Measurements from ENCODE around the gene TMC4.
"Not testable (repeated sequence)": the region's sequence is repeated elsewhere in the genome, so short reads cannot be mapped to it uniquely, and the experiment has no call there.

TMC4 gene

GRCh38 chr19:54172471-54173358 lies at the start of gene TMC4:
Gene TMC4 (minus strand): TSS chr19:54173160. CDS start chr19:54173117, 43 bp downstream.
- DNase-seq, result no peak

DNA sequence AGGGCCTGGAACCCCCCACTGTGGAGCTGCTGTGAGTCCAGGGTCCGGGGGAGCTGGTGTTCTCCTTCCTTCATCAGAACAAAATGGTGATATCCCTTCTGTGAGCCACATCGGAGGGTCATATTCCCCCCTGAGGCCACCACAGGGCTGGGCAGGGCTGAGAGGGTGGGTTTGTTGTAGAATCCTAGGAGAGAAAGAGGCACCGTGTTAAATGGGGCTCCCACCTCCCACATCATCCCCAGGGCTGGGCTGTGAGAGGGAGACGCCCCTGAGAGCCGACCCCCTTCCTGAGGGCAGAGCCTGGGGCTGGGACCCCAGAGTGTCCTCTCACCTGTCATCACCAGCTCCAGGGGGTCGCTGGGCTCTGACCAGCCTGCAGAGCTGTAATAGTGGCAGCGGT lies 49.0 kb upstream of the TMC4 start:
- not testable (repeated sequence) for DNase-seq

DNA sequence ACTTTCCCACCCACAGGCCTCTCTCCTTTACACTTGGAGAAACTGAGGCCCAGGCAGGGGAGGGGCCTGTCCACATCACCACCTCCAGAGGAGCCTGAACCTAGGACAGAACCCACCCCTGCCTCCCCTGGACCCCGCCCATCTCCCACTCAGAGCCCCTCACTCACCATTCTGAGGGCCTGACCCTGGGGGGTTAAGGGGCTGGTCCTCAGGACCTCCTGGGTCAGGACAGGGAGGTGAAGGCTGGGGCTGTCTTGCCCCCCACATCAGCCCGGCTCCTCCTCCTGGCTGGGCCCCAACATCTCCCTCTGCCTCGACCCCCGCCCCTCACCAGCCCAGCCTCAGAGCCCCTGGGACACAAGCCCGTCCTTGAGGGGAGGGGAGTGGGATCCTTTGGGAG lies 46.7 kb upstream of the TMC4 start:
- not testable (repeated sequence) for DNase-seq

GRCh38 chr19:54218960-54219661 lies 46.2 kb upstream of the TMC4 start:
- DNase-seq, result no peak

- no peak for DNase-seq
Measured at GRCh38 chr19:54218259-54218658, 45.3 kb upstream of the TMC4 start.

- not testable (repeated sequence) for DNase-seq
Measured at GRCh38 chr19:54217517-54218247, 44.7 kb upstream of the TMC4 start.

DNA sequence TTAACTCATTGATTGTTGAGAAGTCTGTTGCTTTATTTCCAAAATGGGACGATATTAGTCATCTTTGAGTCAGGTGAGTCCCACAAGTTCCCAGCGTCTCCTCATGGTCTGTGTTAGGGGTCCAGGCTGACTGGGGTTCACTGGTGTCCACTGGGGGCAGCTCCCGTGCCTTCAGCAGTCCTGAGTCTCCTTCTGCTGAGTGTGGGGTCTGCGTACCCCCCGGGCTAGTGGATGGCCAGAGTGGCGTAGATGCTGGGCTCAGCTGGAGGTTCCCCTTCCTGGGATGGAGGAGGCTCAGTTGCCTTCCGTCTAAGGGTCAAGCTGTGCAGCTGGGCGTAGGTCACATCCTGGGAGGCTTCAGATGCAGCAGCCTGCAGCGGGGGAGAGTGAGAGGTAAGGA lies 43.9 kb upstream of the TMC4 start:
- no peak for DNase-seq

GRCh38 chr19:54214734-54215133 lies 41.8 kb upstream of the TMC4 start:
- DNase-seq, result not testable (repeated sequence)

GRCh38 chr19:54214217-54214616 lies 41.3 kb upstream of the TMC4 start:
- not testable (repeated sequence) for DNase-seq

DNA sequence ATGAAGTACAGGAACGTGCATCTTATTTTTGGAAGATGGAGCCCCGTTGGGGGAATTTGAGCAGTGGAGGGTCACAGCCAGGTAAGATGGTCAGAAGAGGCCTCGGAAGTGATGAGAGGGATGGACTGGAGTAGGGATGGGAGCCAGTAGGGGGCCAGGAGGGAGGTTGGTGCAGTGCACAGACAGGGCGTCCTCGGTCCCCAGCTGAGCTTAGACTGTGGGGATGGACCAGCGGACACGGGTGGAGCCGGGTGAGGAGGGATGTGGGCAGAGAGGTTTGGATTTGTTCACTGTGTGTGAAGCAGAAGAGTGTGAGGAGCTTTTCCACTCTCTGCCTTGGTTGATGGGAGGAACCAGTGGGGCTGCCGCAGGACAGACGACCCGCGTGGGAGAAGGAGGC lies 38.3 kb upstream of the TMC4 start:
- no peak for DNase-seq

GRCh38 chr19:54209811-54210494 lies 37.0 kb upstream of the TMC4 start:
- peak; percentile 62 for DNase-seq

GRCh38 chr19:54209058-54209810 lies 36.3 kb upstream of the TMC4 start:
- DNase-seq, result no peak

DNA sequence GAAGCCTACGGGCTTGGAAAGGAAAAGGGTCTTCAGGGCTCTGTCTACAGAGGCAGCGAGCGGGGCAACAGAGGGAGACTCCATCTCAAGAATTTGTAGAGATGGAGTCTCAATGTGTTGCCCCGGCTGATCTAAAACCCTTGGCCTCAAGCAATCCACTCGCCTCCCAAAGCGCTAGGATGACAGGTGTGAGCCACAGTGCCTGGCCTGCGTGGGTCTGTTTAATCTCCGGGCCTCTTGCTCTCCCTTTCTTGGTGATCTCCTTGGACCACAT lies 35.8 kb upstream of the TMC4 start:
- DNase-seq, result no peak

DNA sequence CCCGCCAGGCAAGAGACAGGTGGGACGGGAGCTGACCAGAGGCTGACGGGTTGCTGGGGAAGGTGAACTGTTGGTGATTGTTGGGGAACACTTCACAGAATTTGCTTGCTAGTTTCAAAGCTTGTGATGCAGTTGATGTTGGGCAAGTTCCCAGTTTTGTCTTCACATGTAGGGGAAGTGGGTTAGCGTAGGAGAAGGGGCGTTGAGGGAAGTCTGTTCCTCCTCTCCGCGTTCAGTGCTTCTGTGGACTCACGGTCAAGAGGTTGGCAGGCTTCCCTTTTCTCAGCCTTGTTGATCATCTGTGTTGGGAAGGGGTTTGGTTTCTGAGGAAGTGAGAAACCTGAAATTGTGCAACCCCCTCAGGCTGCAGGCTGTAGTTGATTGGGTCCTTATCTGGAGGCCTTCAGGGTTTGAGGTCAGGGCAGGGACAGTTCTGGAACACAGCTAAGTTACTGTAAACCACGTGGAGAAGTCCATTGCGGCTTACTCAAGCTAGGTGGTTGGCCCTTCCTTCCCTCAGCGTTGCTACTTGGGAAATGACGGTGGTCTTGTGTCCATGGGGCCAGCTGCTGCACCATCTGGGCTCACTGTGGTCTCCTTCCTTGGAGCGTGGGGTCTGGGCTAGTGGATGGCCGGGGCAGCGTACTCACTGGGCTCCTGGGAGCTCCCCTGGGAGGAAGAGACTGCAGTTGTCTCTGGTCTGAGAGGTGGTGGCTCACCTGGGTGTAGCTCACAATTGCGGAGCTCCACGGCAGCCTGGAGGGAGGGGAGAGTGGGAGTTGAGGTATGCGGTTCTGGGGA lies 35.2 kb upstream of the TMC4 start:
- DNase-seq, result no peak

DNA sequence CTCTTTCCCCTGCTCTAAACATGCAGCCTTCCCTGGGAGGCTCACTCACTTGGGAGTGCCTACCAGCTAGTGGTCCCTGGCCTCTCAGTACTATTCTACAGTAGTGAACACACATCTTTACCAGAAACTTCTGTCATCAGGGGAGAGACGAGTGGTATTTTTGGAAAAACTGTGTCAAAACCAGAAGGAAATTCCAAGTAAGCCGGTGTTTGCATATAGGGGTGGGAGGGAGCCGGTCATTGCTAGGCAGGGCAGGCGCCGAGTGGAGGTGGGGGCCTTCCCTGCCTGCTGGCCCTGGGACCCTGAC lies 34.7 kb upstream of the TMC4 start:
- no peak for DNase-seq

DNA sequence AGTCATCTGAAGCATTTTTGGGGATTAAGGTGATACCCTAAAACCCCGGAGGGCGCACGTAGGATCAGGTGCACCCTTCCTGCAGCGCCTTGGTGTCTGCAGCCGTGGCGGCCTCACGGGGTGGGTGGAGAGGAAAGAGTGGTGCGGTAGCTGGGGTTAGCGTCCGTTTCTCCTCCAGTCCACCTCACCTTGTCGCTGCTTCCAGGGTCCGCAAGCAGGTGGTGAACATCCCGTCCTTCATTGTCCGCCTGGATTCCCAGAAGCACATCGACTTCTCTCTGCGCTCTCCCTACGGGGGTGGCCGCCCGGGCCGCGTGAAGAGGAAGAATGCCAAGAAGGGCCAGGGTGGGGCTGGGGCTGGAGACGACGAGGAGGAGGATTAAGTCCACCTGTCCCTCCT lies 34.2 kb upstream of the TMC4 start:
- DNase-seq, result not testable (repeated sequence)

- no peak for DNase-seq
Measured at GRCh38 chr19:54206831-54207177, 33.8 kb upstream of the TMC4 start.

DNA sequence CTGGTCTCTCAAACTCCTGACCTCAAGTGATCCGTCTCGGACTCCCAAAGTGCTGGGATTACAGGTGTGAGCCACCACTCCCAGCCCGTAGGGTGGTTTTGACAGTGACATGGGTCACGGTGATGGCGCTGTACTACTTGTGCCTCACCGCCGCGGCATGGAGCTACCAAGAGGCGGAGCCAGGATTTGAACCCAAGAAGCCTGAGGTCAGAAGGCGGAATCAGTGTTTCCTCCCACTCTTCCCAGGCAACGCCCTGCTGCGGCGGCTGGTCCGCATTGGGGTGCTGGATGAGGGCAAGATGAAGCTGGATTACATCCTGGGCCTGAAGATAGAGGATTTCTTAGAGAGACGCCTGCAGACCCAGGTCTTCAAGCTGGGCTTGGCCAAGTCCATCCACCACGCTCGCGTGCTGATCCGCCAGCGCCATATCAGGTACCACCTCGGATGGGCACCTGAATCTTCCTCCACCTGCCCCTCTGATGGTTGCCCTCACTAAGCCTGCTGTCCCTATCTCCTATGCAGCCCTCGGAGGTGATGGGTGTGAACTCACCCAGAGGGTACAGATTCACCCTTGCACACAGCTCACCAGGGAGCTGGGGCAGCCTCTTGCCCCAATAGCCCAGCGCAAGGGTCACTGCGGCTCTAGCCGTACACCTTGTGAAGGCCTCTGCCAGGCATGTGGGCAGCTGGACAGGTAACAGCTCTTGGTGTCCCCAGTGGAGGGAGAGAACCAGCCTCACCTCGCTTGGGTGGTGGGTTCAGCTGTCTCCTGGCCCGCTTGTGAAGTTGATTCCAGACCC lies 33.3 kb upstream of the TMC4 start:
- DNase-seq, result no peak

GRCh38 chr19:54204767-54205468 lies 32.0 kb upstream of the TMC4 start:
- no peak for DNase-seq

- no peak for DNase-seq
Measured at GRCh38 chr19:54203151-54203611, 30.2 kb upstream of the TMC4 start.

Measured in NCI-H2227 treated with DMSO at 0.1 percent for 48 hours (cell line).